ENCODE data around the gene ARMS2. TPM values are rescaled to one million over a fixed set of nuclear protein-coding genes. Genes with fewer than 3 reads are reported as not detected.

The ARMS2 gene
- total RNA-seq, 3 donors from 2014 or later: not detected

DNA sequence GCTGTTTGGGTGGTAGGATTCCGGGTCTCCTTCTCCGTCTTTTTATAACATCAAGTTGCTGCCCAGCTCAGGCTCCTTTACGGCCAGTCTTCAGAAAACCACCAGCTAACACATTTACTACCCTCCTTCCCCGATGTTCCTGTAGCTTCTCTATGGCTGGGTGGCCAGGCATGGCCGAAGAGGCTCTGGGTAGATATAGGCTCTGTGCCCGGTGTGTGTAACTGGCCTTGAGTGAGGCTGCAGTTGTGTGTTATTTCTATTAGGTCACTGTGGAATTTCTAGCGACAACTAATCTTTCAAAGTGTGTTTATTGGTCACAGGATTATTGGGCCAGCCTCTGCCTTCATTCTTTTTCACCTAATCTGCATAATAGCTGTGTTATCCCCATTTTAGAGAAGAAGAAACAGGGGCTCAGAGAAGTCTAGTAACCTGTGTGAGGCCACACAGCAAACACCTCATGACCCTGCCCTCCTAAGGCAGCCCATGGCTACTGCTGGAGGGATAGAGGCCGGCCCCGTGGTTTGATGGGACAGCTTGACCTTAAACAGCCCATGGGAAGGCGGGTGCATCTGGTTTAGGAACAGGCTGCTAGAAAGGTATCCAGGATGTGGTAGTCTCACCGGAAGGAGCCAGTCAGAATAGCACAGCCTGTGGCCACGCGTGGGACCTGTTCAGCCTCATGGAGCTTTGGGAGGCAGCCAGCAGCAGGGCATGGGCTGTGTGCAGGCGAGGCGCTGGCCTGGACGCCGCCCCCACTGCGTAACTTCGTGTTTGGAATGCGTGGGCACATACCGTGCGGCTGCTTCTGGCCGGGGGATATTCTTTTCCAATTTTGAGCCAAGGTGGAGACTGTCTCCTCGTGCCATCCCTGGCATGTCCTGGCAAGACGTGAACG lies 36.6 kb downstream of the ARMS2 start:
- H3K9me3 ChIP-seq: no peaks in the 10 kb centered on the region
- H3K4me3 ChIP-seq: peak overlapping the region in 1 of 3 donors; percentile 22
- peak overlapping the region; percentile 81 to 88 for H3K27ac ChIP-seq
- H3K4me1 ChIP-seq: peaks cover 10 to 13% of the 10 kb centered on the region in 2 donors
- TF ChIP-seq POLR2AphosphoS5 (IDR thresholded peaks at IDR 0.05) (peak in 2 of 3 donors; percentile 39 to 52), POLR2A (IDR thresholded peaks at IDR 0.05) (no peak)
- intact Hi-C loops (cut with DNase I; ENCODE audit: low total_unique reads): no loop called here
- DNase-seq (ENCODE audit: low spot score in 2 of 2): peak in 1 of 2 donors; percentile 92
- no peaks in the 10 kb centered on the region for H3K36me3 ChIP-seq
- H3K27me3 ChIP-seq: no peaks in the 10 kb centered on the region

DNA sequence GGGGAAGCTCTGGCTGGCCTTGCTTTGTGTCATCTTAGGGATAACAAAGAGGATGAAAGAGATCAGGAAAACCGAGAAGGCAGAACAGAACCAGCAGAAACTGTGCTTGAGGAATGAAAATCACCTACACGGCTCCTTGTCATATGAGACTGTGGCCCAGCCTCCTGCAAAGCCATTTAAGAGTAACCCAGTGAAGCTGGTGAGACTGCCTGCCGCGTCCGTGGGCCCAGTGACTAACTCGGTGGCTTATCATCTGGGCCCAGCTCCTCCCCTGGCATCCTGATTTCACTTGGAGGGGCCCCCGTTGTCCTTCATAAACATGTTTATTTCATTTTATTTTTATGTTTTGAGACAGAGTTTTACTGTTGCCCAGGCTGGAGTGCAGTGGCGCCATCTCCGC lies 37.6 kb downstream of the ARMS2 start:
- no peak for TF ChIP-seq POLR2AphosphoS5 (IDR thresholded peaks at IDR 0.05)
- no peak for TF ChIP-seq POLR2A (IDR thresholded peaks at IDR 0.05)
- TF ChIP-seq, protein P1, sequence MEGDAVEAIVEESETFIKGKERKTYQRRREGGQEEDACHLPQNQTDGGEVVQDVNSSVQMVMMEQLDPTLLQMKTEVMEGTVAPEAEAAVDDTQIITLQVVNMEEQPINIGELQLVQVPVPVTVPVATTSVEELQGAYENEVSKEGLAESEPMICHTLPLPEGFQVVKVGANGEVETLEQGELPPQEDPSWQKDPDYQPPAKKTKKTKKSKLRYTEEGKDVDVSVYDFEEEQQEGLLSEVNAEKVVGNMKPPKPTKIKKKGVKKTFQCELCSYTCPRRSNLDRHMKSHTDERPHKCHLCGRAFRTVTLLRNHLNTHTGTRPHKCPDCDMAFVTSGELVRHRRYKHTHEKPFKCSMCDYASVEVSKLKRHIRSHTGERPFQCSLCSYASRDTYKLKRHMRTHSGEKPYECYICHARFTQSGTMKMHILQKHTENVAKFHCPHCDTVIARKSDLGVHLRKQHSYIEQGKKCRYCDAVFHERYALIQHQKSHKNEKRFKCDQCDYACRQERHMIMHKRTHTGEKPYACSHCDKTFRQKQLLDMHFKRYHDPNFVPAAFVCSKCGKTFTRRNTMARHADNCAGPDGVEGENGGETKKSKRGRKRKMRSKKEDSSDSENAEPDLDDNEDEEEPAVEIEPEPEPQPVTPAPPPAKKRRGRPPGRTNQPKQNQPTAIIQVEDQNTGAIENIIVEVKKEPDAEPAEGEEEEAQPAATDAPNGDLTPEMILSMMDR (IDR thresholded peaks at IDR 0.05): no peak
- intact Hi-C loops (cut with DNase I; ENCODE audit: low total_unique reads): no loop called here
- Histone ChIP-seq H3K27ac (peak overlapping the region; percentile 81 to 88), H3K4me1 (peaks cover 10 to 13% of the 10 kb centered on the region in 2 donors), H3K36me3 (no peaks in the 10 kb centered on the region), H3K9me3 (no peaks in the 10 kb centered on the region), H3K4me3 (no peak overlapping the region), H3K27me3 (no peaks in the 10 kb centered on the region)
- no peak for DNase-seq (ENCODE audit: low spot score in 2 of 2)

GRCh38 chr10:122492999-122493481 lies 38.6 kb downstream of the ARMS2 start:
- Histone ChIP-seq H3K27ac (peak overlapping the region; percentile 81 to 88), H3K4me3 (peak overlapping the region in 1 of 3 donors; percentile 37), H3K4me1 (peaks cover 10 to 13% of the 10 kb centered on the region in 2 donors), H3K36me3 (no peaks in the 10 kb centered on the region), H3K27me3 (no peaks in the 10 kb centered on the region), H3K9me3 (no peaks in the 10 kb centered on the region)
- intact Hi-C loops (cut with DNase I; ENCODE audit: low total_unique reads): no loop called here
- no peak for DNase-seq (ENCODE audit: low spot score in 2 of 2)
- TF ChIP-seq POLR2A (IDR thresholded peaks at IDR 0.05): no peak
- TF ChIP-seq POLR2AphosphoS5 (IDR thresholded peaks at IDR 0.05): peak in 1 of 3 donors; percentile 28

GRCh38 chr10:122493761-122494160 lies 39.3 kb downstream of the ARMS2 start:
- no peaks in the 10 kb centered on the region for H3K27me3 ChIP-seq
- peak overlapping the region; percentile 81 to 88 for H3K27ac ChIP-seq
- H3K4me3 ChIP-seq: no peak overlapping the region
- no peak for TF ChIP-seq POLR2A (IDR thresholded peaks at IDR 0.05)
- TF ChIP-seq, protein P1 (IDR thresholded peaks at IDR 0.05): no peak
- TF ChIP-seq POLR2AphosphoS5 (IDR thresholded peaks at IDR 0.05): no peak
- intact Hi-C loops (cut with DNase I; ENCODE audit: low total_unique reads): no loop called here
- DNase-seq (ENCODE audit: low spot score in 2 of 2): no peak
- H3K4me1 ChIP-seq: peaks cover 10 to 13% of the 10 kb centered on the region in 2 donors
- H3K9me3 ChIP-seq: no peaks in the 10 kb centered on the region
- no peaks in the 10 kb centered on the region for H3K36me3 ChIP-seq

DNA sequence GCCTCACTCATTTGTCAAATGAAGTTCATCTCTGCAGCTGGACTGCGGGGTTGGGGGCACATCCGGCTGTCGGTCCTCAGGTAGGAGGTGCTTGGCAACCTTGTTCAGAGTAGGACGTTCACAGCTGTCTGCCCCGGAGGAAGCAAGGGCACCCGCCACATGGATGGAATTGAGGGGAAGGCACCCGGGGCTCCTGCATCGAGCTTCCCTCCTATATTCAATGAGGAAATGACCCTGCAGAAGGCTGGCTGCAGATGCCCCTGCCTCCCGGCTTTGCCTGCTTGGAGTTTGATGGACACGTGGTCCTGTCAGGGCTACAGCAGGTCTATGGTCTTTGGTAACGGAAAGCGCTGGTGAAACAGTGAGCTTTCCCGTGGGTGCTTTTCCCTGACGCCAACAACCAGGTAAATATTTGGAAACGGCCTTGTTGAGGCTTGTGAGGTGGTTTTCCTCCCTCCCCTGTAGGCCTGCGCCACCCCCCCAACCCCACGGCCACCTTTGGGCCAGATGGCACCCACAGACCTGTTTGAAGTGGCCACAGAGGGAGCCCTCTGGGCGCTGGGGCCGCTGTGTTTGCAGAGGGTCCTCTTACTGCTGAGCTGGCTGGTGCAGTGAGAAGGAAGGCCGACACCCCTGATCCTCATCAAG lies 39.8 kb downstream of the ARMS2 start:
- intact Hi-C loops (cut with DNase I; ENCODE audit: low total_unique reads): no loop called here
- no peak overlapping the region for H3K4me3 ChIP-seq
- no peaks in the 10 kb centered on the region for H3K9me3 ChIP-seq
- TF ChIP-seq, protein P1 (IDR thresholded peaks at IDR 0.05): no peak
- TF ChIP-seq POLR2AphosphoS5 (IDR thresholded peaks at IDR 0.05): no peak
- TF ChIP-seq POLR2A (IDR thresholded peaks at IDR 0.05): no peak
- H3K36me3 ChIP-seq: no peaks in the 10 kb centered on the region
- peaks cover 13 to 14% of the 10 kb centered on the region in 2 donors for H3K4me1 ChIP-seq
- H3K27me3 ChIP-seq: no peaks in the 10 kb centered on the region
- H3K27ac ChIP-seq: peak overlapping the region; percentile 81 to 88
- DNase-seq (ENCODE audit: low spot score in 2 of 2): no peak

All from breast epithelium (tissue), 4 donors.